ENCODE results near the gene RASSF8. TPM values are rescaled to one million over a fixed set of nuclear protein-coding genes. Genes with fewer than 3 reads are reported as not detected.

RASSF8 gene
- total RNA-seq, 1 experiment from 2014 or later = 26.5 TPM

GRCh38 chr12:25993901-25994651 lies 35.6 kb downstream of the RASSF8 start:
- intact Hi-C loops (cut with micrococcal nuclease; ENCODE audit: unreplicated experiment) = no loop called here
- no peak for DNase-seq

DNA sequence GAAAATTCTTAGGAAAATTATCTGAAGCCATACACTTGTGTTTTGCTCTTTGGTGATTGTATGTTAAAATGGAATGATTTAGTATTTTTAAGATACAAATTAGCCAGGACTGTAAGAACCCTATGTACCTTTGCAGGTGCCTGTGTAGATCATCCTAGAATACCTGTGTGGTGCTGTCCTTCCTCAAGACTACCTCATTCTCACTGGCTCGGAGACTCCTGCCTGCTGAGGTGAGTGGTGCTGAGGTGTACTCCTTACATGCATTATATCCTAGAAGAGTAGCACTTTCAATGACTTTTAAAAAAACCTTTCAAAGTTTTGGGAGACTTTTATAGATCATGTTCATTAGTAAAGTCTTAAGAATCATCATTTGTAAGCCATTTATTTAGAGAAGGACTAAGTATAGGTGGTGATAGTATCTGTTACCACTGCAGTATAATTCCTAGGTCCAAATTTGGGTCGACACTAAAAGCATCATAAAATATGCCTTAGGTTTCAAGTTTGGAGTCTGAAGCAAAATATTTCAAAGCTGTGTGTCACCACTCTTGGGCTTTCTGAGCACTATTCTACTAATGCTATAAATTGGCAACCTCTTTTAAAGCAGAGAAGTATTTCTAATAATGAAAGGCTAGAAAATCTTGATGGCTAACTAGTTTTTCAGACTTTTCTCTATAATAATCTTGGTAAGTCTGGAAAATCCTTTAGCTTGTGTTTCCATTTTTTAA lies 36.6 kb downstream of the RASSF8 start:
- Histone ChIP-seq H3K4me3 (no peak overlapping the region), H3K27ac (no peak overlapping the region), H3K9me2 (ENCODE audit: insufficient read depth) (no peaks in the 10 kb centered on the region), H3K4me1 (replicated peaks; ENCODE audit: insufficient read depth) (peaks cover 13% of the 10 kb centered on the region), H3F3A (ENCODE audit: insufficient read depth, low read depth) (0 out of 2 replicates have a peak, but pooled peaks cover 4% of the 10 kb centered on the region), H3K9me3 (ENCODE audit: insufficient read depth, low read depth) (no peaks in the 10 kb centered on the region), H3K36me3 (ENCODE audit: low read depth) (no peaks in the 10 kb centered on the region), H3K79me2 (ENCODE audit: low read depth) (peaks cover 34% of the 10 kb centered on the region; the same call in 1 of the 2 replicates), H4K20me1 (ENCODE audit: insufficient read depth) (no peaks in the 10 kb centered on the region), H3K4me2 (no peak overlapping the region), H3K27me3 (ENCODE audit: insufficient read depth, low read depth) (no peaks in the 10 kb centered on the region), H2AFZ (no peak overlapping the region)
- intact Hi-C loops (cut with micrococcal nuclease; ENCODE audit: unreplicated experiment) = no loop called here
- ChIA-PET POLR2A (ENCODE audit: unreplicated experiment) (interaction anchor here (0.6 kb wide), 1 partner anchor 130 kb away, joined by 4 read pairs; no protein-coding TSS in a partner anchor), CTCF (interaction anchor here (0.7 kb wide), 1 partner anchor 661 kb away, joined by 7 read pairs; no protein-coding TSS in a partner anchor)
- no TSS peak for BruUV-seq (replicated peaks)
- TF ChIP-seq, protein P1, sequence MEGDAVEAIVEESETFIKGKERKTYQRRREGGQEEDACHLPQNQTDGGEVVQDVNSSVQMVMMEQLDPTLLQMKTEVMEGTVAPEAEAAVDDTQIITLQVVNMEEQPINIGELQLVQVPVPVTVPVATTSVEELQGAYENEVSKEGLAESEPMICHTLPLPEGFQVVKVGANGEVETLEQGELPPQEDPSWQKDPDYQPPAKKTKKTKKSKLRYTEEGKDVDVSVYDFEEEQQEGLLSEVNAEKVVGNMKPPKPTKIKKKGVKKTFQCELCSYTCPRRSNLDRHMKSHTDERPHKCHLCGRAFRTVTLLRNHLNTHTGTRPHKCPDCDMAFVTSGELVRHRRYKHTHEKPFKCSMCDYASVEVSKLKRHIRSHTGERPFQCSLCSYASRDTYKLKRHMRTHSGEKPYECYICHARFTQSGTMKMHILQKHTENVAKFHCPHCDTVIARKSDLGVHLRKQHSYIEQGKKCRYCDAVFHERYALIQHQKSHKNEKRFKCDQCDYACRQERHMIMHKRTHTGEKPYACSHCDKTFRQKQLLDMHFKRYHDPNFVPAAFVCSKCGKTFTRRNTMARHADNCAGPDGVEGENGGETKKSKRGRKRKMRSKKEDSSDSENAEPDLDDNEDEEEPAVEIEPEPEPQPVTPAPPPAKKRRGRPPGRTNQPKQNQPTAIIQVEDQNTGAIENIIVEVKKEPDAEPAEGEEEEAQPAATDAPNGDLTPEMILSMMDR (conservative IDR thresholded peaks at IDR 0.05) = no peak
- no peak for TF ChIP-seq EZH2 (IDR thresholded peaks at IDR 0.05; ENCODE audit: low read depth)
- DNase-seq = no peak

More at GRCh38 chr12:25993901-25994651, 35.6 kb downstream of the RASSF8 start:
- TF ChIP-seq EZH2 (IDR thresholded peaks at IDR 0.05; ENCODE audit: low read depth) = no peak
- TF ChIP-seq, protein P1 (conservative IDR thresholded peaks at IDR 0.05) = no peak
- Histone ChIP-seq H3K27me3 (ENCODE audit: insufficient read depth, low read depth) (no peaks in the 10 kb centered on the region), H3K9me3 (ENCODE audit: insufficient read depth, low read depth) (no peaks in the 10 kb centered on the region), H3K79me2 (ENCODE audit: low read depth) (0 out of 2 replicates have a peak, but pooled peaks cover 26% of the 10 kb centered on the region), H3K27ac (no peak overlapping the region), H3K4me2 (no peak overlapping the region), H3K4me3 (no peak overlapping the region), H2AFZ (no peak overlapping the region), H3K36me3 (ENCODE audit: low read depth) (no peaks in the 10 kb centered on the region), H3K4me1 (replicated peaks; ENCODE audit: insufficient read depth) (peaks cover 13% of the 10 kb centered on the region), H4K20me1 (ENCODE audit: insufficient read depth) (no peaks in the 10 kb centered on the region), H3F3A (ENCODE audit: insufficient read depth, low read depth) (0 out of 2 replicates have a peak, but pooled peaks cover 4% of the 10 kb centered on the region), H3K9me2 (ENCODE audit: insufficient read depth) (no peaks in the 10 kb centered on the region)
- ChIA-PET POLR2A (ENCODE audit: unreplicated experiment) (interaction anchor here (0.6 kb wide), 1 partner anchor 131 kb away, joined by 4 read pairs; no protein-coding TSS in a partner anchor), CTCF (interaction anchor here (0.7 kb wide), 1 partner anchor 660 kb away, joined by 7 read pairs; no protein-coding TSS in a partner anchor)
- no TSS peak for BruUV-seq (replicated peaks)

DNA sequence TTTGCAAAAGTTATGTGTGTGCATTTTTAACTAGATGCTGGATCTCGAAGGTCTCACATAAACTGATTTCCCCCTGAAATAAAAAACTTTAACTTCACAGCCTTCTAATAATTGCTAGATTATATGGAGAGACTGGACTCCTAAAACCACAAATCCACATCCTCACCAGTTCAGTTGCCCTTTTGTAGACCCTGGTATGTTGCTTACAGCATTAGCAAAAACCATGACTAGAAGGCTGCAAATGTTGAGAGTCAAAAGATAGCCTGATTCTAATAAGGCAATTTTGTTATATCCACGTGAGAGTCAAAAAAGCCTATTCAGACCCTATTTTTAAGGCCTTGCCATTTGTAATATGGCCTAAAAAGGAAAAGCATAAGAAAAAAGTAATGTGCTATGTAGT lies 37.4 kb downstream of the RASSF8 start:
- no TSS peak for BruUV-seq (replicated peaks)
- Histone ChIP-seq H3K79me2 (ENCODE audit: low read depth) (peaks cover 29% of the 10 kb centered on the region; the same call in 1 of the 2 replicates), H4K20me1 (ENCODE audit: insufficient read depth) (no peaks in the 10 kb centered on the region), H3F3A (ENCODE audit: insufficient read depth, low read depth) (0 out of 2 replicates have a peak, but pooled peaks cover 4% of the 10 kb centered on the region), H3K9me3 (ENCODE audit: insufficient read depth, low read depth) (no peaks in the 10 kb centered on the region), H3K4me3 (no peak overlapping the region), H3K4me1 (replicated peaks; ENCODE audit: insufficient read depth) (peaks cover 13% of the 10 kb centered on the region), H3K27me3 (ENCODE audit: insufficient read depth, low read depth) (no peaks in the 10 kb centered on the region), H2AFZ (no peak overlapping the region), H3K36me3 (ENCODE audit: low read depth) (no peaks in the 10 kb centered on the region), H3K27ac (no peak overlapping the region), H3K4me2 (no peak overlapping the region), H3K9me2 (ENCODE audit: insufficient read depth) (no peaks in the 10 kb centered on the region)
- POLR2A ChIA-PET (ENCODE audit: unreplicated experiment) = no interaction called here
- TF ChIP-seq, protein P1 (conservative IDR thresholded peaks at IDR 0.05) = no peak
- TF ChIP-seq EZH2 (IDR thresholded peaks at IDR 0.05; ENCODE audit: low read depth) = no peak
- no peak for DNase-seq
- CTCF ChIA-PET = no interaction called here
- intact Hi-C loops (cut with micrococcal nuclease; ENCODE audit: unreplicated experiment) = no loop called here

Data from PC-9 (cell line).